OCI-LY7 (cell line): ENCODE data around the gene SRCAP. TPM values are rescaled to one million over a fixed set of nuclear protein-coding genes. Genes with fewer than 3 reads are reported as not detected.

ENCODE experiments used
- BruUV-seq: library from RNA; stranded (reverse); fragments of 400-500 nt; replicated peaks from 2 replicates; lab custom pipeline; 2021; lab: Mats Ljungman, UMichigan
- CTCF ChIA-PET: fragments of 300-600 bp; sonication (Branson Sonifier 250); formaldehyde crosslinking; loops from one replicate; lab custom pipeline; 2022; ENCODE audit warnings: antibody characterized with exemption; ENCODE audit not compliant: unreplicated experiment; lab: Charles Lee
- POLR2A ChIA-PET: fragments of 300-600 bp; sonication (Branson Sonifier 250); formaldehyde crosslinking; loops from one replicate; lab custom pipeline; 2022; ENCODE audit warnings: antibody characterized with exemption; lab: Charles Lee
- DNase-seq: peaks from one replicate; pipeline ENCODE4 v3.0.0-alpha.2; 2015; ENCODE audit warnings: low spot score
- H2AFZ ChIP-seq: fragments of 200-600 bp; sonication (generic), shearing (Covaris generic); 2 replicates; pipeline ENCODE4 v1.6.1; 2014; ENCODE audit warnings: mild to moderate bottlenecking, antibody characterized with exemption, low read length, moderate library complexity
- H3K27ac ChIP-seq: fragments of 200-600 bp; sonication (generic); 2 replicates; pipeline ENCODE4 v1.5.1; 2014; ENCODE audit warnings: mixed run types, low read depth, mild to moderate bottlenecking, moderate library complexity, low read length, inconsistent platforms; ENCODE audit not compliant: poor library complexity, severe bottlenecking
- H3K36me3 ChIP-seq: fragments of 200-600 bp; sonication (generic); 2 replicates; pipeline ENCODE4 v1.6.1; 2014; ENCODE audit warnings: mild to moderate bottlenecking, antibody characterized with exemption, low read length, moderate library complexity, mixed read lengths; ENCODE audit not compliant: insufficient read depth
- H3K4me1 ChIP-seq: fragments of 200-600 bp; sonication (generic); 2 replicates; pipeline ENCODE4 v1.5.1; 2014; ENCODE audit warnings: mild to moderate bottlenecking, low read length; ENCODE audit not compliant: insufficient read depth, poor library complexity, severe bottlenecking
- H3K4me2 ChIP-seq: fragments of 200-600 bp; sonication (generic); 2 replicates; pipeline ENCODE4 v1.6.1; 2014; ENCODE audit warnings: mild to moderate bottlenecking, low read length
- H3K4me3 ChIP-seq: fragments of 200-600 bp; sonication (generic); 2 replicates; pipeline ENCODE4 v1.5.1; 2014; ENCODE audit warnings: mild to moderate bottlenecking, low read depth, low read length; ENCODE audit not compliant: poor library complexity, severe bottlenecking
- H3K79me2 ChIP-seq: fragments of 200-600 bp; sonication (generic); 2 replicates; pipeline ENCODE4 v1.6.1; 2016; ENCODE audit warnings: low read depth, mild to moderate bottlenecking, low read length, moderate library complexity, mixed read lengths; ENCODE audit not compliant: insufficient read depth
- H3K9me2 ChIP-seq: fragments of 200-600 bp; sonication (generic); 2 replicates; pipeline ENCODE4 v1.6.1; 2016; ENCODE audit warnings: mild to moderate bottlenecking, low read length, mixed read lengths; ENCODE audit not compliant: insufficient read depth
- H3K9me3 ChIP-seq: fragments of 200-600 bp; sonication (generic); 2 replicates; pipeline ENCODE4 v1.6.1; 2014; ENCODE audit warnings: mild to moderate bottlenecking, mixed run types, low read length, mixed read lengths
- H4K20me1 ChIP-seq: fragments of 200-600 bp; sonication (generic); 2 replicates; pipeline ENCODE4 v1.6.1; 2014; ENCODE audit warnings: mild to moderate bottlenecking, antibody characterized with exemption, low read length, moderate library complexity, mixed read lengths; ENCODE audit not compliant: insufficient read depth
- CTCF ChIP-seq: fragments of 200-600 bp; sonication (generic); conservative IDR thresholded peaks from 2 replicates; pipeline ENCODE4 v1.5.1; 2014; ENCODE audit warnings: mild to moderate bottlenecking, antibody characterized with exemption, low read length, moderate library complexity, mixed read lengths
- EZH2phosphoT487 ChIP-seq: fragments of 200-600 bp; sonication (generic); IDR thresholded peaks from 2 replicates; pipeline ENCODE4 v1.6.1; 2018; ENCODE audit warnings: low read depth, borderline replicate concordance, mild to moderate bottlenecking, mixed run types, antibody characterized with exemption, low read length, moderate library complexity, mixed read lengths
- intact Hi-C: fragments of 100-400 bp; cut with micrococcal nuclease; formaldehyde crosslinking; loops from one replicate; pipeline ENCODE4 v1.10.0; 2022; ENCODE audit not compliant: unreplicated experiment
- total RNA-seq, 2 experiments: library from RNA; depleted of rRNA in 1 of 2; stranded (reverse); fragments of >200 nt in 1 of 2; shearing (Covaris generic) in 1 of 2; gene quantifications; 2 replicates each; pipeline ENCODE4 v1.2.3, GENCODE V29; 2014 to 2022

The SRCAP gene
- total RNA-seq, 2 experiments from 2014 or later, result 41.8 to 93.7 TPM

- peak; percentile 42 for DNase-seq
- TF ChIP-seq CTCF, result no peak
- no peak for TF ChIP-seq EZH2phosphoT487
- Histone ChIP-seq H3K4me2 (peak overlapping the region; percentile 95; the same call in 1 of the 2 replicates), H3K79me2 (peaks cover 20% of the 10 kb centered on the region; the same call in 1 of the 2 replicates), H3K9me2 (no peaks in the 10 kb centered on the region), H3K9me3 (no peaks in the 10 kb centered on the region), H3K4me3 (no peak overlapping the region), H3K4me1 (peaks cover 43% of the 10 kb centered on the region), H4K20me1 (no peaks in the 10 kb centered on the region), H3K27ac (peak overlapping the region; percentile 43), H3K36me3 (peaks cover 62% of the 10 kb centered on the region), H2AFZ (no peak overlapping the region)
- POLR2A ChIA-PET, result interaction anchor here (1.2 kb wide), 1 partner anchor 11 kb away, joined by 4 read pairs; the partner anchor contains the start of gene PHKG2
- no TSS peak for BruUV-seq
- CTCF ChIA-PET, result no interaction called here
- intact Hi-C loops, result loop anchor here (10.0 kb wide), 1 partner anchor 1884 kb away; the partner anchor contains the start of gene ATP2A1
Observed at GRCh38 chr16:30758988-30759491, 60.1 kb downstream of the SRCAP start.

GRCh38 chr16:30760001-30760559 is 61.1 kb downstream of the SRCAP start:
- no peaks in the 10 kb centered on the region for H3K9me3 ChIP-seq
- peak overlapping the region; percentile 84 for H3K4me3 ChIP-seq
- BruUV-seq, result no TSS peak
- H3K4me1 ChIP-seq, result peaks cover 45% of the 10 kb centered on the region
- no peak overlapping the region for H2AFZ ChIP-seq
- DNase-seq, result no peak
- TF ChIP-seq CTCF (no peak), EZH2phosphoT487 (no peak)
- intact Hi-C loops, result no loop called here
- H3K36me3 ChIP-seq, result peaks cover 64% of the 10 kb centered on the region
- CTCF ChIA-PET, result interaction anchor here (0.6 kb wide), 1 partner anchor 242 kb away, joined by 8 read pairs; no protein-coding TSS in a partner anchor
- POLR2A ChIA-PET, result interaction anchor here (0.6 to 1.0 kb wide), 4 partner anchors 9 to 420 kb away, joined by 3 to 5 read pairs (median 3); partner anchors contain the start of genes FUS and PHKG2
- H4K20me1 ChIP-seq, result no peaks in the 10 kb centered on the region
- peak overlapping the region; percentile 95 for H3K4me2 ChIP-seq
- H3K9me2 ChIP-seq, result no peaks in the 10 kb centered on the region
- peak overlapping the region; percentile 57 for H3K27ac ChIP-seq
- peaks cover 20% of the 10 kb centered on the region; the same call in 1 of the 2 replicates for H3K79me2 ChIP-seq
